ENCODE results near the gene SAP30BP.

The SAP30BP gene

DNA sequence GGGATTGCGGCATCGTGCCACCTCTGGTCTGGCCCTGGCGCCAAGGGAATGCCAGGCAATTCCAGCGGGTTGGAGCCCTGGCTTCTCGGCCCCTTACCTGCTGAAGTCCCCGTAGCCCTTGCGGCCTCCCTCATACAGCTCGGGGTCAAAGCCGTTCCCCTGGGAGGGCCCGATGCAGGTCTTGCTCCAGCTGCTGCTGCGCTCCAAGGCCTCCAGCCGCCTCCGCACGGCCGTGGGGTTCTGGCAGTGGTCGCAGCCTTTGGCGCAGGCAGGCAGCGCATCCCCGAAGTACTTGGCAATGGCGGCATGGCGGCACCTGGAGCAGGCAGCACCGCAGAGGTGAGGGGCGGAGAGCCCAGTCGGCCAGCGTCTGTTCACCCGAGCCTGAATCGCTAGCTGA lies 35.8 kb upstream of the SAP30BP start (continued):
- TF ChIP-seq, protein P1, sequence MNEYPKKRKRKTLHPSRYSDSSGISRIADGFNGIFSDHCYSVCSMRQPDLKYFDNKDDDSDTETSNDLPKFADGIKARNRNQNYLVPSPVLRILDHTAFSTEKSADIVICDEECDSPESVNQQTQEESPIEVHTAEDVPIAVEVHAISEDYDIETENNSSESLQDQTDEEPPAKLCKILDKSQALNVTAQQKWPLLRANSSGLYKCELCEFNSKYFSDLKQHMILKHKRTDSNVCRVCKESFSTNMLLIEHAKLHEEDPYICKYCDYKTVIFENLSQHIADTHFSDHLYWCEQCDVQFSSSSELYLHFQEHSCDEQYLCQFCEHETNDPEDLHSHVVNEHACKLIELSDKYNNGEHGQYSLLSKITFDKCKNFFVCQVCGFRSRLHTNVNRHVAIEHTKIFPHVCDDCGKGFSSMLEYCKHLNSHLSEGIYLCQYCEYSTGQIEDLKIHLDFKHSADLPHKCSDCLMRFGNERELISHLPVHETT (tag by site-specific recombination; IDR thresholded peaks at IDR 0.05): no peak
- no peak for TF ChIP-seq SCRT2 (tag by site-specific recombination; IDR thresholded peaks at IDR 0.05)
- TF ChIP-seq ZNF423 (tag by site-specific recombination; IDR thresholded peaks at IDR 0.05): no peak
- TF ChIP-seq ZFP3 (tag by site-specific recombination; IDR thresholded peaks at IDR 0.05; ENCODE audit: low read depth): no peak
- no peak for TF ChIP-seq ZNF391 (tag by site-specific recombination; IDR thresholded peaks at IDR 0.05; ENCODE audit: borderline replicate concordance, low read depth)
- no peak for TF ChIP-seq ZNF561 (tag by site-specific recombination; IDR thresholded peaks at IDR 0.05; ENCODE audit: borderline replicate concordance)
- no peak for TF ChIP-seq HOXA7 (CRISPR knock-in tag; IDR thresholded peaks at IDR 0.05; ENCODE audit: borderline replicate concordance)
- TF ChIP-seq ZNF544 (tag by site-specific recombination; IDR thresholded peaks at IDR 0.05): no peak
- TF ChIP-seq ZNF335 (tag by site-specific recombination; conservative IDR thresholded peaks at IDR 0.05): no peak
- TF ChIP-seq KLF1 (tag by site-specific recombination; IDR thresholded peaks at IDR 0.05): no peak
- TF ChIP-seq, protein P2, sequence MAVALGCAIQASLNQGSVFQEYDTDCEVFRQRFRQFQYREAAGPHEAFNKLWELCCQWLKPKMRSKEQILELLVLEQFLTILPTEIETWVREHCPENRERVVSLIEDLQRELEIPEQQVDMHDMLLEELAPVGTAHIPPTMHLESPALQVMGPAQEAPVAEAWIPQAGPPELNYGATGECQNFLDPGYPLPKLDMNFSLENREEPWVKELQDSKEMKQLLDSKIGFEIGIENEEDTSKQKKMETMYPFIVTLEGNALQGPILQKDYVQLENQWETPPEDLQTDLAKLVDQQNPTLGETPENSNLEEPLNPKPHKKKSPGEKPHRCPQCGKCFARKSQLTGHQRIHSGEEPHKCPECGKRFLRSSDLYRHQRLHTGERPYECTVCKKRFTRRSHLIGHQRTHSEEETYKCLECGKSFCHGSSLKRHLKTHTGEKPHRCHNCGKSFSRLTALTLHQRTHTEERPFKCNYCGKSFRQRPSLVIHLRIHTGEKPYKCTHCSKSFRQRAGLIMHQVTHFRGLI (tag by site-specific recombination; IDR thresholded peaks at IDR 0.05): no peak

DNA sequence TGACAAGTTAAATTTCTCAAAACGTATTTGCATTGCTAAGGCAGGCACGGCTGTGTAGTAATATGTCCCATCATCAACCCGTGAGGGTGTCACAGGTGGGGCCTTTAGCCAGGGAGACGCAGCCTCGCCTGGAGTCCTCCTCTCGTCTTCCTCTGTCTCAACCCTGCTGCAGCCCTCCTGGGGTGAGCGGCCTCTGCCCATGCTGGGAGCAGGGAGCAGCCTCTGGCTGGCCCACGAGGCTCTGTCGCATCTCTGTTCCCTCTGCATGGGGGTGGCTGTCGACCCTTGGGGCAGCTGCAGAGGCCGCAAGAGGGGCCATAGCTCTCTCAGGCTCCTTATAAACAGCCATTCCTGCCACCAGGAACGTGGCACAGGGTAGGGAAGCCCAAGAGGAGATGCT lies 34.7 kb upstream of the SAP30BP start:
- Histone ChIP-seq H3K9me3 (ENCODE audit: control insufficient read depth, insufficient read depth, low read depth, low read length) (no peaks in the 10 kb centered on the region), H3K4me1 (ENCODE audit: control insufficient read depth, insufficient read depth, low read length) (peaks cover 11% of the 10 kb centered on the region), H3K4me3 (ENCODE audit: low read depth, low read length) (no peak overlapping the region), H3K36me3 (ENCODE audit: control insufficient read depth in 2 of 2, insufficient read depth in 1 of 2, low read length in 2 of 2) (peaks cover 0 to 50% of the 10 kb centered on the region in 2 experiments; a peak in 1 of 3 replicates), H3K27ac (ENCODE audit: extremely low read depth, low read depth, low read length) (no peak overlapping the region)
- ChIA-PET POLR2A (interaction anchor here (0.6 to 1.8 kb wide), 8 partner anchors 9 to 138 kb away, joined by 3 to 5 read pairs (median 4); no protein-coding TSS in a partner anchor), CTCF (interaction anchor here (0.6 to 10.6 kb wide), 56 partner anchors 8 to 582 kb away, joined by 3 to 410 read pairs (median 8); partner anchors contain the start of genes GALK1, RECQL5 and SAP30BP)
- TF ChIP-seq ZNF561 (tag by site-specific recombination; IDR thresholded peaks at IDR 0.05; ENCODE audit: borderline replicate concordance) (no peak), EGR2 (tag by site-specific recombination; IDR thresholded peaks at IDR 0.05; ENCODE audit: low read depth) (no peak), ZNF785 (tag by site-specific recombination; IDR thresholded peaks at IDR 0.05) (no peak), GLIS2 (tag by site-specific recombination; IDR thresholded peaks at IDR 0.05) (no peak), SP2 (tag by site-specific recombination; IDR thresholded peaks at IDR 0.05) (no peak), ZNF660 (tag by site-specific recombination; IDR thresholded peaks at IDR 0.05) (no peak), SALL2 (tag by site-specific recombination; IDR thresholded peaks at IDR 0.05; ENCODE audit: borderline replicate concordance) (no peak), MEIS1 (CRISPR knock-in tag; IDR thresholded peaks at IDR 0.05; ENCODE audit: borderline replicate concordance) (no peak), ZIC2 (tag by site-specific recombination; IDR thresholded peaks at IDR 0.05) (no peak), ZNF394 (tag by site-specific recombination; IDR thresholded peaks at IDR 0.05; ENCODE audit: borderline replicate concordance) (no peak)
- TF ChIP-seq, protein P3, sequence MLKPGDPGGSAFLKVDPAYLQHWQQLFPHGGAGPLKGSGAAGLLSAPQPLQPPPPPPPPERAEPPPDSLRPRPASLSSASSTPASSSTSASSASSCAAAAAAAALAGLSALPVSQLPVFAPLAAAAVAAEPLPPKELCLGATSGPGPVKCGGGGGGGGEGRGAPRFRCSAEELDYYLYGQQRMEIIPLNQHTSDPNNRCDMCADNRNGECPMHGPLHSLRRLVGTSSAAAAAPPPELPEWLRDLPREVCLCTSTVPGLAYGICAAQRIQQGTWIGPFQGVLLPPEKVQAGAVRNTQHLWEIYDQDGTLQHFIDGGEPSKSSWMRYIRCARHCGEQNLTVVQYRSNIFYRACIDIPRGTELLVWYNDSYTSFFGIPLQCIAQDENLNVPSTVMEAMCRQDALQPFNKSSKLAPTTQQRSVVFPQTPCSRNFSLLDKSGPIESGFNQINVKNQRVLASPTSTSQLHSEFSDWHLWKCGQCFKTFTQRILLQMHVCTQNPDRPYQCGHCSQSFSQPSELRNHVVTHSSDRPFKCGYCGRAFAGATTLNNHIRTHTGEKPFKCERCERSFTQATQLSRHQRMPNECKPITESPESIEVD (tag by site-specific recombination; IDR thresholded peaks at IDR 0.05): no peak

Measured in HEK293 (cell line).